ENCODE results near the gene TRIM16.
"Not testable (repeated sequence)": the region's sequence is repeated elsewhere in the genome, so short reads cannot be mapped to it uniquely, and the experiment has no call there.

DNA sequence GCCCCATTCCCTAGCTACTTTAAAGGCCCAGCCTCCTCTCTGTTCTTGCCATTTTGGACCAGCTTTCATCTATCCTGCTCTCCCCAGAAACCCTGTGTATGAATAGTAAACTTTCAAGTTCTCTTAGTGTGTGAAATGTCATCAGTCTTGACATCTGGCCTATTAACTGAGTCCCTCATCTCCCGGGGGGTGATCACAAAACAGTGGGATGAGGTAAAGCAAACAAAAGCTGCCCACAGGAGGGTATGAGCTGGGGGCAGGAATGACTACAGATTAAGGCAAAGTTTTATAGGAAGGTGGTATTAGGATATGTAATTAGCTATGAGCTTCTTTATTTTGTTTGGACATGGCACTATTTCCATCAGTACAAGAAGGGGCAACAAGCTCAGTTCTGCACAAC is 9.5 kb downstream of the TRIM16 start:
- not testable (repeated sequence) for TF ChIP-seq POLR2A, POLR2AphosphoS5 (IDR thresholded peaks at IDR 0.05)
- TF ChIP-seq, protein P1, sequence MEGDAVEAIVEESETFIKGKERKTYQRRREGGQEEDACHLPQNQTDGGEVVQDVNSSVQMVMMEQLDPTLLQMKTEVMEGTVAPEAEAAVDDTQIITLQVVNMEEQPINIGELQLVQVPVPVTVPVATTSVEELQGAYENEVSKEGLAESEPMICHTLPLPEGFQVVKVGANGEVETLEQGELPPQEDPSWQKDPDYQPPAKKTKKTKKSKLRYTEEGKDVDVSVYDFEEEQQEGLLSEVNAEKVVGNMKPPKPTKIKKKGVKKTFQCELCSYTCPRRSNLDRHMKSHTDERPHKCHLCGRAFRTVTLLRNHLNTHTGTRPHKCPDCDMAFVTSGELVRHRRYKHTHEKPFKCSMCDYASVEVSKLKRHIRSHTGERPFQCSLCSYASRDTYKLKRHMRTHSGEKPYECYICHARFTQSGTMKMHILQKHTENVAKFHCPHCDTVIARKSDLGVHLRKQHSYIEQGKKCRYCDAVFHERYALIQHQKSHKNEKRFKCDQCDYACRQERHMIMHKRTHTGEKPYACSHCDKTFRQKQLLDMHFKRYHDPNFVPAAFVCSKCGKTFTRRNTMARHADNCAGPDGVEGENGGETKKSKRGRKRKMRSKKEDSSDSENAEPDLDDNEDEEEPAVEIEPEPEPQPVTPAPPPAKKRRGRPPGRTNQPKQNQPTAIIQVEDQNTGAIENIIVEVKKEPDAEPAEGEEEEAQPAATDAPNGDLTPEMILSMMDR (IDR thresholded peaks at IDR 0.05): not testable (repeated sequence)
